Measurements from ENCODE around the gene ABCA7.

The ABCA7 gene

GRCh38 chr19:1002600-1002999, 37.3 kb upstream of the ABCA7 start:
- no peak for DNase-seq (ENCODE audit: low spot score)

DNA sequence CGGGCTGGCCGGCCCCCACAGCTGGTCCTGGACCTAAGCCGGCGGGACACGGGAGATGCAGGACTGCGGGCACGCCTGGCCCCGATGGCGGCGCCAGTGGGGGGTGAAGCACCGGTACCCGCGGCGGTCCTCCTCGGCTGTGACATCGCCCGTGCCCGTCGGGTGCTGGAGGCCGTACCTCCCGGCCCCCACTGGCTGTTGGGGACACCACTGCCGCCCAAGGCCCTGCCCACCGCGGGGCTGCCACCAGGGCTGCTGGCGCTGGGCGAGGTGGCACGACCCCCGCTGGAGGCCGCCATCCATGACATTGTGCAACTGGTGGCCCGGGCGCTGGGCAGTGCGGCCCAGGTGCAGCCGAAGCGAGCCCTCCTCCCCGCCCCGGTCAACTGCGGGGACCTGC, 36.6 kb upstream of the ABCA7 start:
- no peak for DNase-seq (ENCODE audit: low spot score)

GRCh38 chr19:1004204-1004802, 35.6 kb upstream of the ABCA7 start:
- no peak for DNase-seq (ENCODE audit: low spot score)

GRCh38 chr19:1004803-1005664, 34.9 kb upstream of the ABCA7 start:
- no peak for DNase-seq (ENCODE audit: low spot score)

DNA sequence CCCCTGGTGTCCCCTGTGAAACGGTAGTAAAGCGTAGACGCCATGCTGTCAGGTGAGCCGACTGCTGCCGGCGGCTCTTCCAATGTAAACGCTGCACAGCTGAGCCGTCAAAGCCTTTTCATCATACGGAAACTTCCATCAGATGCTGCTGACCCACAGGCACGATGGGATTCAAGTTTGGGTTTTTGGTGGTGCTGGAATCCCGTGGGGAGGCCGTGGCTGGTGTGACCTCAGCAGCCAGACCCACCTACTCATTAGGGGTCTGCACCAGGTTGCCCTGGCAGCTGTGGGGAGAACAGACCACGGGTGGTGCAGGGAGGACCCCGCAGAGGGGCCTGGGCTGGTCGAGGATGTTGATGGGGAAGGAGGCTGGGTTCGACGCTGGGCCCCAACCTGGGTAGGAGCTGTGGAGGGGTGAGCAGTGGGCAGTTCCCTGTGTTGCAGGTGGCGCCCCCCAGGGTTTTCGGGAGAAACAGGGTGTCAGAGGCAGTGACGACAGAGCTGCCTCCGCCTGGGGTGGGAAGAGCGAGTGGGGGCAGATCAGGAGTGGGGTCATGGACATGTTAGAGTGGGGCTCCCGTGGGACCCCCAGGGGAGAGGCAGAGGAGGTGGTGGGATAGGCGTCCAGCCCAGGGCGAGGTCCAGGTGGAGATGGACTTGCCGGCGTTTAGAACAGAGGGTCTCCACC, 33.1 kb upstream of the ABCA7 start:
- no peak for DNase-seq (ENCODE audit: low spot score)

DNA sequence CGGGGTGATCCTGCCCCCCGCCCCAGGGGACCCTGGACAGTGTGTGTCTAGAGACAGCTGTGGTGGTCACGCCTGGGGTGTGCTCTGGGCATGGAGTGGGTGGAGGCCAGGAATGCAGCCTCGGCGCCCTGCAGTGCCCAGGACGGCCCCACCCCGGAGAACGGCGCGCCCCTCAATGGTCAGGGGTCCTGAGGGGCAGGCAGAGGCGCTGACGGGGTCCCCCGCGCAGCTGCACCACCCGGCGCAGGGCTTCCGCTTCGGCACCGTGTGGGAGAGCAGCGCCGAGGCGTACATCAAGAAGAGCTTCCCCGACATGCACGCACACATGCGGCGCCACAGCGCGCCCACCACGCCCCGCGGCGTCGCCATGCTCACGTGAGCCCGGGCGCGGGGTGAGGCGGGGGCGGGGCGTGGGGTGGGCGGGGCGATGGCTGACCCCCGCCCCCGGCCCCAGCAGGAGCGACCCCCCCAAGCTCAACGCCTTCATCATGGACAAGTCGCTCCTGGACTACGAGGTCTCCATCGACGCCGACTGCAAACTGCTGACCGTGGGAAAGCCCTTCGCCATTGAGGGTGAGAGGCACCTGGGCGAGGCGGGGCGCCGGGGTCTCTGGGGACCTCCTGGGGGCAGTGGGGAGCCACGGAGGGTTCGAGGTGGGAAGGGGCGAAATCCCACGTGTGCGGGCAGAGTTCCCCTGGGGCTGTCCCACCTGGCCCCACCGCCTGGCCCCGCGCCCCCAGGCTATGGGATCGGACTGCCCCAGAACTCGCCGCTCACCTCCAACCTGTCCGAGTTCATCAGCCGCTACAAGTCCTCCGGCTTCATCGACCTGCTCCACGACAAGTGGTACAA, 32.3 kb upstream of the ABCA7 start:
- DNase-seq (ENCODE audit: low spot score): no peak

DNA sequence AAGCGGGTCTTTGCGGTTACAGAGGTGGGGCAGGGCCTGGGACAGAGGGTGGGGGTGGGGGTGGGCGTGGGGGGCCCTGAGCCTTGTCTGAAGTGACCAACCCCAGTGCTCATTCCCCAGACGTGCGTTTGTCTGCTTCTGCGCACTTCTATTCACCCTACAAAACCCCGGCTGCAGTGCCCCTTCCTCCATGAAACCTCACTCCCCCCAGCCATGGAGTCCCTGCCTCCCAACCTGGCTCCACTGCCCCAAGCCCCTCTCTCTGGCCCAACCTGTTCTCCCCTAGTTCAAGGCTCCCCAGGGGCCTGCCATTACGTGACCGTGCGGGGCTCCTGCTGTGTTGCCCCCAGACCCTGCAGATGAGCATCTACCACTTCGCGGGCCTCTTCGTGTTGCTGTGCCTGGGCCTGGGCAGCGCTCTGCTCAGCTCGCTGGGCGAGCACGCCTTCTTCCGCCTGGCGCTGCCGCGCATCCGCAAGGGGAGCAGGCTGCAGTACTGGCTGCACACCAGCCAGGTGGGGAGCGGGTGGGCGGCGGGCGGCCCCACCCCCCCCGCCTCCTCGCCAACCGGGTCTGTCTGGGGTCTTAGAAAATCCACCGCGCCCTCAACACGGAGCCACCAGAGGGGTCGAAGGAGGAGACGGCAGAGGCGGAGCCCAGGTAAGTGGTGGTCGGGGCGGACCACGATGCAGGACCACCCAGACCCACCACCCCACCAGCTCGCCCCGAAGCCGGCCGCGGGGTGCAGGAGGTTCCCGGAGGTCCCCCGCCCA, 31.5 kb upstream of the ABCA7 start:
- no peak for DNase-seq (ENCODE audit: low spot score)

DNA sequence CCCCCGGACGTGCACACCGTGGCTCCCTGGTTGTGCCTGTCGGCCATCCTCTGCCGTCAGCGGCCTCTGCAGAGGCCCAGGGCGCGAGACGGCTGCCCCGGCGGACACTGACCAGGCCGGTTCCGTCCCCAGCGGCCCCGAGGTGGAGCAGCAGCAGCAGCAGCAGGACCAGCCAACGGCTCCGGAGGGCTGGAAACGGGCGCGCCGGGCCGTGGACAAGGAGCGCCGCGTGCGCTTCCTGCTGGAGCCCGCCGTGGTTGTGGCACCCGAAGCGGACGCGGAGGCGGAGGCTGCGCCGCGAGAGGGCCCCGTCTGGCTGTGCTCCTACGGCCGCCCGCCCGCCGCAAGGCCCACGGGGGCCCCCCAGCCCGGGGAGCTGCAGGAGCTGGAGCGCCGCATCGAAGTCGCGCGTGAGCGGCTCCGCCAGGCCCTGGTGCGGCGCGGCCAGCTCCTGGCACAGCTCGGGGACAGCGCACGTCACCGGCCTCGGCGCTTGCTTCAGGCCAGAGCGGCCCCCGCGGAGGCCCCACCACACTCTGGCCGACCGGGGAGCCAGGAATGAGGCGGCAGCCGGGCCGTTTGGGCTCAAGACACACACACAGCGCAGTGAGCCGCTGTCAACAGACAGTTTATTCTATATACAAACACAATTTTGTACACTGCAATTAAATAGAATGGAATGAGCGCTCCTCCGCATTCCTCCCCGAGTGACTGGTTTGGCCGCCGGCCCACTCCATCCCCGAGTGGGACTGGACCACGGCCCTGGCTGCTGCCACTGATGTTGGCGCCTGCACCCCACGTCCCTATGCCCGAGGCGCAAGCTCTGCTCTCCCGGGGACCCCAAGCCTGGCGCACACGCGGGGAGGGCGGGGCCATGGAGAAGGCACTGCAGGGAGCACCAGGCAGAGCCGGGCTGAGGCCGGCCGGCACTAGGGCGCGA, 30.6 kb upstream of the ABCA7 start:
- DNase-seq (ENCODE audit: low spot score): no peak

GRCh38 chr19:1009981-1010538, 29.8 kb upstream of the ABCA7 start:
- no peak for DNase-seq (ENCODE audit: low spot score)

- DNase-seq (ENCODE audit: low spot score): no peak
These were observed 29.1 kb upstream of the ABCA7 start for GRCh38 chr19:1010586-1011510.

DNA sequence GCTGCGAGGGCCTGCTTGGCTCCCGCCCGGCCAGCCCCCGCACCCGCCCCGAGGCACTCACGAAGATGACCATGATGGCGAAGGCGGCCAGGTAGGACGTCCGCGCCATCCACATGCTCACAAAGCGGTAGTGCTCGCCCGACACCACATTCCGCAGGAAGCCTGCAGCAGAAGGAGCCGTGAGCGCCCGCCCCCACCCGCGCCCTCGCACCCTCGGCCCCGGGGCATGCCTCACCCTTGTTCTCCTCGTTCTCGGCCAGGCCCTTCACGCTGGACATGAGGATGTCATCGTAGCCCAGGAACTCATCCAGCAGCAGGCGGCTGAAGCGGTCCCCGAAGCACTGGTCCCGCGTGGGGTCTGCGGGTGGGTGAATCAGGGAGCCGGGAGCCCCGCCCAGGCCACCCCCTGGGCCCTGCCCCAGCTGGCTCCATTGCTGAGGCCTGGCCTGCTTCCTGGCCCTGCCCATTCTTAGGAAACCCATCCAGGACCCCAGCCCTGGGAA, 28.0 kb upstream of the ABCA7 start:
- DNase-seq (ENCODE audit: low spot score): no peak

DNA sequence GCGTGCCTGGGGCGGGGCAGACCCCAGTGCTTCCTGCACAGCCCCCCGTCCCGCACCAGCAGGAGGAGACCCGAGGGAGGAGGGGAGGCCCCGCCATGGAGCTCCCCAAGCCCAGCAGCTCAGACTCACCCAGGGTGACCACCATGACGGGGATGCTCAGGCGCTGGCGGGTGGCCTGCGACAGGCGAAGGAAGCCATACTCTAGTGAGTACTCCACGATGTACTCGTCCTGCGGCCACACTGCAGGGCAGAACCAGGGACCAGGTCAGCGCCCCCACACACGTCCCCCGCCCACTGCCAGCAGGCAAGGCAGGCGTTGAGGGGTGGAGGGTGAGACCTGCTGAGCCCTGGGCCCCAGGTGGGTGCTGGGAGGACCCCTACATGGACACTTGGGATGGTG, 27.6 kb upstream of the ABCA7 start:
- DNase-seq (ENCODE audit: low spot score): no peak

DNA sequence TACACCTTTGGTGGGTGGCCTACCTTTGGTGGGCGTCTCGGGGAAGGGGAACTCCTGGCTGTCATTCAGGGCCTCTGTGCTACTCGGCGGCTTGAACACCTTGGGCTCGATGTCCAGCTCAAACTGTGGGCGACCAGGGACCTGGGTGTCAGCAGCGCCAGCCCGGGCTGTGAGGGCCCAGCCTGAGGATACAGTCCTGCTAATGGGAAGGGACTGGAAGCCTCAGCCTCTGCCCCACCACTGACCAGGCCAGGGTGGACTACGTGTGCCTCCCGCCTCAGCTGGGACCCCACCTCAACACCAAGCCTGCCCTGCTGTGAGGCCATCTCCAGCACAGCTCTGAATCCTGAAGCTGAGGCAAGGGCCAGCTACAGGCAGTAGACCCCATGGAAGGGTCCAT, 26.7 kb upstream of the ABCA7 start:
- DNase-seq (ENCODE audit: low spot score): no peak

DNA sequence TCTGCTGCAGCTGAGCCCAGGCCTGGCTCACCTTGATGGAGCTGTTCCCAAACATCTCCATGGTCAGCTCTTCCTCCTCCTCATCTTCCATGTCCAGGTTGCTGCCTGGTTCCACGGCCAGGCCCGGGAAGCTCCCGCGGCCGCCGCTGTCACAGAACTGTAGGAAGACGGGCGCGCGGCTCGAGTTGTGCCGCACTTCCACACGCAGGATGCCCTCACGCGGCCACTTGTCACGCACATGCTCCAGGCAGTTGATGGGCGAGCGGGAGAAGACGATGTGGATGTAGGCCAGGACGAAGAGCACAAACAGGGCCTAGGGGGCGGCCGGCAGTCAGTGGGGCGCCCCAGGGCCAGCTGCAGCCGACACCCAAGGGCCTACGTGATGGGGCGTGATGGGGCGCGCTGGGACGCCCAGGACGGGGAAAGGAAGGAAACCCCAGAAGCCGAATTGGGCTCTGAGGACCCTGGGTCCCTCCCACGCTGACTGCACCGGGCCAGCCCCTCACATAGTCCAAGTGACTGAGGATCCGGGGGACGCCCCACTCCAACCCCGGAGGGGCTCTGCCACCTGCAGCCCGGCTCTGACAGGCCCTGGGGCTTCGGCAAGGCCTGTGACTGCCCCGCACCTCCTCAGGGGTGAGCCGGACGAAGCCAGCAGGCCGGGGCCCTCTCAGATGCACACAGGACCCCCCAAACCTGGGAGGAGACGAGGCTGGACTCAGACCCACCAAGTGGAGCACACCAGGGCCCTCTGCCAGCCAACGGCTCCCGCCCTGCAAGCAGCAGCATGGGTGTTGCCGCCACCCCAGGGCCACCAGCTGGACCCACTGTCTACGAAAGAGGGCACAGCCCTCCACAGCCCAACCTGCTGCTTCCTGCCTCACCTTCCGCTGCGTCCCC, 25.5 kb upstream of the ABCA7 start:
- no peak for DNase-seq (ENCODE audit: low spot score)

- no peak for DNase-seq (ENCODE audit: low spot score)
These were observed 24.7 kb upstream of the ABCA7 start for GRCh38 chr19:1015061-1015781.

DNA sequence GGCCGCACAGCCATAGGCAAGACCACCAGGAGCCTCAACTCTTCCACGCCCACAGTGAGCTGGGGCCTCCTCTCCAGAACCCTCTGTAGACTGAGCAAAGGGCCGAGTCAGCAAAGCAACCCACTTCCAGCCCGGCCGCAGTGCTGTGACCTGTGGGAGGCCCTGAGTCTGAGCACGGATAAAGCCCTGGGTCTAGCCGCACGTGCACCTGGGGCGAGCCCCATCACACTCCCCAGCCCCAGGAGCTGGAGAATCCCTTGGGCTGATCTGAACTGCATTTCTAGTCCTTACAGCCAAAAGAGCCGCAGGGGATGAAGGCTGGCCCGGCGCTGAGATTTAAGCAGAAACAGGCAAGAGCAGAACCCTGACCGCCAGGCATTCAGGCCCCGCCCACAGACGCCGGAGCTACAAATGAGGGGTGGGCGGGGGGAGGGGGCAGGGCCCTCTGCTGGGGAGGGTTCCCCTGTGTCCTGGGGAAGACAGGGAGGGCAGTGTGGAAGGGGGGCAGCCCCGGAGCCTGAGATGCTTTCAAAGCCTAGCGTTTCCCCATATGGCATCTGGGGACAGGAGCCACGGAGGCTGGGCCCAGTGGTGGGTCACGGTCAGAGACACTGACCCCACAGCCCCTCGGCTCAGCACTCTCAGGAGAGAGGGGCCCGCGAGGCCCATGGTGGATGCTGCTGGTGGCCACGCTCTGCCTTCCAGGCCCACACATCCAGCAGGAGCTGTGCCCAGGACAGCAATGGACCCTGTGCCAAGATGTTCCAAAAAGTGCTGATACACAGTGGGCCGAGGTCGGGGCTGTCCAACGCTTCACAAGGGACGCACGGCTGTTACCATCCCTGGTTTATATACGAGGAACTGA, 23.9 kb upstream of the ABCA7 start:
- DNase-seq (ENCODE audit: low spot score): no peak

Measured in LoVo (cell line).